Occipital lobe (tissue), 2 donors: ENCODE data around the gene NAV1. TPM values are rescaled to one million over a fixed set of nuclear protein-coding genes. Genes with fewer than 3 reads are reported as not detected.
"Not testable (repeated sequence)": the region's sequence is repeated elsewhere in the genome, so short reads cannot be mapped to it uniquely, and the experiment has no call there.

Experiments
- DNase-seq: peaks from one replicate; lab custom pipeline; 2025; lab: John Stamatoyannopoulos, UW
- total RNA-seq: library from RNA; depleted of rRNA; stranded (reverse); fragments of >200 nt; gene quantifications from one replicate; pipeline ENCODE4 v1.2.3, GENCODE V29; 2014

NAV1 gene
- 38.8 TPM for total RNA-seq

GRCh38 chr1:201538612-201539551 is at the start of gene NAV1:
Gene NAV1 (plus strand): TSS chr1:201539127. CDS start chr1:201622885, 83,758 bp downstream.
- peak; percentile 50 for DNase-seq

DNA sequence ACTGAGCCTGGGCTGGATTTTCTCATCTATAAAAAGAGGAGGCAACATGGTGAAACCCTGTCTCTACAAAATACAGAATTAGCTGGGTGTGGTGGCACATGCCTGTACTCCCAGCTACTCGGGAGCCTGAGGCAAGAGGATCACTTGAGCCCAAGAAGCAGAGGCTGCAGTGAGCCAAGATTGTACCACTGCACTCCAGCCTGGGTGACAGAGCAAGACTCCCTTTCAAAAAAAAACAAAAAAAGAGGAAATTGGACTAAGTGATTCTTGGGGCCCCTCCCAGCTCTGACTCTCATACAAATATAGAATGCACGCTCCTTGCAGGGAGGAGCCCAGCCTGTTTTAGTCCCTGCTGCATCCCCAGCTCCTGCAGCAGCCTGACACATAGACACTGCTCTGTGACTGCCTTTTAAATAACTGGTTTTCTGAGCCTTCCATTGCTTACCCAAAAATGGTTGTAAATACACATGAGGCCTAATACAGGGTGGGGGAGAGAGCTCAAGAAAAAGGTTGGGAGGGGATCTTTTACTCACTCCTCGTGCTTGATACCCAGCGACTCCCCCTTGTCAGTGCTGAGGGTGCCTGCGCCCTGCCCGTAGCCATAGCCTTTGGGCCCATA is 49.2 kb upstream of the NAV1 start:
- DNase-seq = no peak

DNA sequence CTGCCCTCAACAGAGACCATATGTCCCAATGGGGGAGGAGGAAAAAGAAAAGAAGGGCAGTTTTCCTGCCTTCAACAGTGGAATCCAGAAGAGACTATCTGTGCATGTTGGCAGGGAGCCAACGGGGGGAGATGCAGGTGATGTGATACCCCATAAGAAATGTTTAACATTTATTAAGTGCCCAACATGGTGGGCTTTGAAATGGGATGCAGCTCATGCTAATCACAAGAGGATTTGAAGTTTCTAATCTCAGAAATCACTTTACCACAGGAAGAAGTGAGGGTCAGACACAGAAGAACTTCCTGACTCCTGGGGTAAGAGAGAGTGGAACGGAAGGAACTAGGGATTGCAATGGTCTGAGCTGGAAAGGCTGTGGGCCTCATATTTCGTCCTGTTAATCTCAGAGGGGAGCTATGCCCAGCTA is 48.2 kb upstream of the NAV1 start:
- no peak for DNase-seq

DNA sequence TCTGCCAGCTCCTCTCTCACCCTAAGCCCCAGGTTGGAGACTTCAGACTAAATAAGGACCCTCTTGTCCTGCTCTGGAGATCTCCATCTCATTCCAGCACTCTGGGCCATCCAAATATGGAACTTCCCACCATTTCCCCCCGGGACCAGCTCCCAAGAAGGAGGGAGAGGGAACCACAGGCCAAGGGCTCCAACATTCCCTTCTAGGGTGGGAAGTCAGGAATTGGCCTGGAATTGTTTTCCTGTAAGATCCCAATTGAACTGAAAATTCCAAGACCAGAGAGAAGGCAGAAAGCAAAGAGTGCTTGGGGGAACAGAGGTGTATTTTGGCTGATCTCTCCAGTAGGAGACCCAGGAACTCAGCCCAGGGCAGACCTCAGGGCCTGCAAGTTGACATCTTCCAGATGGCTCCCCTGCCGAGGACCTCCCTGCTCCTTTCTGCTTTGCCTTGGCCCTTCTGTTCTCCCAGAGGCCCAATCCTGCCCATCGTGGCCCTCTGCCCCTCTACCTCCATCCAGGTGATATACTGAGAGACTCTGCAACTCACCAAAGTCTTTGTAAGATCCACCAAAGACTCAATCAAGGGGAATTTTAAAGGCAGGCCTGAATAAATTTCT is 46.9 kb upstream of the NAV1 start:
- no peak for DNase-seq

DNA sequence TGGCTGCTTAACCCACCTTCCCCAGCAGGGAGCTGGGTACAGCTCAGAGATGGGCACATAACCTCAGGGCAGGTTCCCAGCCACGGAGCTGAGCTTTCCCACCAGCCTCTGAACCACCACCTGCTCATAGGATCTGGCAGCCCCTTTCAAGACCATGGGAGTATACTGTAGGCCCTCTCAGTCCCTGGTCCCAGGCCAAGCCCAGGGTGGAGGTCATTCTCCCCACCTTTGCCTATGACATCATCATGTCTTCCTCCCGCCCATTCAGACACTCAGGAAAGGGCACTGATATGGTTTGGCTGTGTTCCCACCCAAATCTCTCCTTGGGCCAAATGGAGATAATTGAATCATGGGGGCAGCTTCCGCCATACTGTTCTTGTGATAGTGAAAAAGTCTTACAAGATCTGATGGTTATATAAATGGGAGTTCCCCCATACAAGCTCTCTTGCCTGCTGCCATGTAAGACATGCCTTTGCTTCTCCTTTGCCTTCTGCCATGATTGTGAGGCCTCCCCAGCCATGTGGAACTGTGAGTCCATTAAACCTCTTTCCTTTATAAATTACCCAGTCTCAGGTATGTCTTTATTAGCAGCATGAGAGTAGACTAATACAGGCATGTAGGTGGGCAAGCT is 45.8 kb upstream of the NAV1 start:
- DNase-seq = not testable (repeated sequence)

GRCh38 chr1:201493757-201494617 is 44.9 kb upstream of the NAV1 start:
- DNase-seq = no peak

GRCh38 chr1:201495551-201496295 is 43.2 kb upstream of the NAV1 start:
- DNase-seq = peak; percentile 78

- DNase-seq = no peak
Observed at GRCh38 chr1:201496296-201496690, 42.6 kb upstream of the NAV1 start.

DNA sequence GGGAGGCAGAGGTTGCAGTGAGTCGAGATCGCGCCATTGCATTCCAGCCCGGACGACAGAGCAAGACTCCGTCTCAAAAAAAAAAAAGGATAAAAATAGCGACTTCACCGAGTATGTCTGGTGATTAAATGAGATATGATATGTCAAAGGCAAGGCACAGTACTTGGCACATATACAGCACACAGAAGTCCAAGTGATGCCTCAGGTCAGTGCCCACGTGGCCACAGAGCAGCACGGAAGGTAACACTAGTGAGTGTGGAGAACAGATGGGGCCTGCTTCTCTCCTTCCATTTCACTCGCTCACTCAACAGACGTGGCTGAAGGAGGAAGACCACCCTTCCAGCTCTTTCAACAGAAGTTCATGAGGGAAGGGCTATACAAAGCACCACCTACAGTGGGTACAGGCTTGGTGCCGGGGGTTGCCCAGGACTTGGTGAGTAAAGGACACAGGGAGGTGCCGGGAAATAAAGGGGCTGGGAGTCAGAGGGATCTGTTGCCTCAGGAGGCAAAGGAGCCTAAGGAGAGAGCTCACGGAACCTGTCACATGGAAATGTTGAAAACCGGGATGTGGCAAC is 40.9 kb upstream of the NAV1 start:
- DNase-seq = no peak

- DNase-seq = no peak
Observed at GRCh38 chr1:201498621-201499020, 40.3 kb upstream of the NAV1 start.

- no peak for DNase-seq
Observed at GRCh38 chr1:201499191-201499590, 39.7 kb upstream of the NAV1 start.

GRCh38 chr1:201499795-201500669 is 38.9 kb upstream of the NAV1 start:
- DNase-seq = peak; percentile 47

DNA sequence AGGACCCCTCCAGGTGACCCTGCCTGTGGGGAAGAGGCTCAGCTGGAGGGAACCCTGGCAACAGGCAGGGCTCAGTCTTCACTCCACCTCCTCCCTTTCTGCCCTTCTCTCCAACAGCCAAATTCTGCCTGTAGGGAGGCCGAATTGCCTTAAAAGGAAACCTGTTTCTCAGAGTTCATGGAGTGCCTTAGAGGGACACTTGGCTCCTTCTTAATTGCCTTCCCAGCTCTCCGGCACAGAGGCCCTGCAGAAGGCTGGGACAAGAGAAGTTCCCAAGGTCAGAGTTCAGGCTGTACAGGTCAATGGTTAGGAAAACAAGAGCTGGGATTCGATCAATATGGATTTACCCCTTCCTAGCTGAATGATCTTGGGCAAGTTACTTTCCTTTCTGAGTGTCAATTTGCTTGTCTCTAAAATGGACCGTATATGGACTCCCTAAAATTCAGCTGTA is 38.2 kb upstream of the NAV1 start:
- no peak for DNase-seq

GRCh38 chr1:201501144-201501543 is 37.8 kb upstream of the NAV1 start:
- DNase-seq = no peak

- DNase-seq = no peak
Observed at GRCh38 chr1:201501812-201502510, 37.0 kb upstream of the NAV1 start.

DNA sequence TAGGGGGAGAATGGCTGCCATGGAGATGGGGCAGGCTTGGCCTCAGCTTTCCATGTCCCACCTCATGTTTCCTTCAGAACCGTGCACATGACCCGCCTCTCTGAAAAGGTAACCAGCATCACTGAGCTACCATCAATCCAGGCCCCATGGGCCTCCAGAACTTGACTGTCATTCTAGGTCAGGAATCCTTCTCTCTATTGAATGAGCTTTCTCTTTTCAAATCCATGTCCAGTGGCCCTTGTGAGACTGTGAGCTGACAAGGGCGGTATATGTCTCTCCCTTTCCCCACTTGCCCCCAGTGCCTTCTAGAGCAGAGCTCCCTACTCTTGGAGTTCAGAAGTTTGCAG is 36.4 kb upstream of the NAV1 start:
- DNase-seq = no peak

DNA sequence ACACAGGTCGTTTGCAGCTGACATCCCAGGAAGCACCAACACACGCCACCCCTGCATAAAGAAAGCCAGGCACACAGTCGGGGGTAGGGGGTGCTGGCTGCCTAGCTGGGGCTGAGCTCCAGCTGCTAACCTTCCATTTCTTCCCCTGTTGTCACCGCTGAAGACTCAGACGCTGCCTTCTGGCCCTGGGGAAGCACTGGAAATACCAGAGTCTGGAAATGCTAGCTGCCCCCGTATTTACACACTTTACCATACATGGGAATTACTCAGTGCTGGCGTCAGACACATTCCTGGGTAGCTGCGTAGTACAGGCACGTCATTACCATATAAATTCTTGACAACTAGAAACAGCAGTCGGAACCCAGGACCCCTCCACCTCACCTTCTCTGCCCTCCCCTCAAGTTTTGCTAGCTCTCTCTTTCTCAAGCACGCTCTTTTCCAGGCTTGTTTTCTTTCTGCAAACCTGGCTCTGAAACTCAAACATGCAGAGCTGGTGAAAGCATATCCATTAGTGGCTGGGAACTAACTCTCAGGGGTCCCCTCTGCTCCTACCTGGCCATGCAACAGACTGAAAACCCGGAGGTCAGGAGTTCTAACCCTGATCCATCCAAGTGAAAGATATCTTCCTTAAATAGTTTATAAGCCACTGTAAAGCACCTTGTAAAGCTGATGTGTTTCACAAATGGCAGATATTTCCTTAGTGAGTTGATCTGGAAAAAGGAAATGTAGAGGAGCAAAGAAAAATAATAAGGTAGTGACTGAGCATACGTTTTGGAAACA is 35.3 kb upstream of the NAV1 start:
- DNase-seq = no peak
